Subcutaneous adipose tissue (tissue), 4 donors: ENCODE results near the gene TM7SF3. TPM values are rescaled to one million over a fixed set of nuclear protein-coding genes. Genes with fewer than 3 reads are reported as not detected.

Experiments
- total RNA-seq, 4 donors: library from RNA; depleted of rRNA; stranded (reverse); fragments of >200 nt; gene quantifications; one replicate each; pipeline ENCODE4 v1.1.0, GENCODE V29; 2016
- TF ChIP-seq, protein P1 (sequence below): fragments of 450-650 bp; IDR thresholded peaks from one replicate; pipeline ENCODE4 v1.5.1; 2016; ENCODE audit warnings: low read depth, mild to moderate bottlenecking, control low read depth, antibody characterized with exemption, moderate library complexity

The TM7SF3 gene
- total RNA-seq, 4 donors from 2014 or later: 36.8 to 49.5 (median 44.1) TPM

DNA sequence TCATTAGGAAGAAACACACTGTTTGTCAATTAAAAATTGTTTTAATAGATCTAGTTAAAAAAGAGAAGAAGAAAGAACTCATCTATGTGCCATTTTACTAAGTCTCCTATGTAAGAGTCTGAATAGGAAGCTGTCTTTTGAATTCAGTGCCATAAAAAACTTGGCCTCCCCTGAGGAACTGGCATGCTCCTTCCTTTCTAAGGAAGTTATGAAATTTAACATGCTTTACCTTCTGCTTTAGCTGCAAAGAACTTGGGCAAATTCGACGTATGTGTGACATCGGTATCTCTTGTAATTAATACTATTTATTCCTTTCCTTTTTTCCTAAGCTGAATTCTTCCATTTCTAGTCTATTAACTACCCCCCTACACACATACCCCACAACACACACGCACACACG, 12.5 kb downstream of the TM7SF3 start:
- TF ChIP-seq, protein P1, sequence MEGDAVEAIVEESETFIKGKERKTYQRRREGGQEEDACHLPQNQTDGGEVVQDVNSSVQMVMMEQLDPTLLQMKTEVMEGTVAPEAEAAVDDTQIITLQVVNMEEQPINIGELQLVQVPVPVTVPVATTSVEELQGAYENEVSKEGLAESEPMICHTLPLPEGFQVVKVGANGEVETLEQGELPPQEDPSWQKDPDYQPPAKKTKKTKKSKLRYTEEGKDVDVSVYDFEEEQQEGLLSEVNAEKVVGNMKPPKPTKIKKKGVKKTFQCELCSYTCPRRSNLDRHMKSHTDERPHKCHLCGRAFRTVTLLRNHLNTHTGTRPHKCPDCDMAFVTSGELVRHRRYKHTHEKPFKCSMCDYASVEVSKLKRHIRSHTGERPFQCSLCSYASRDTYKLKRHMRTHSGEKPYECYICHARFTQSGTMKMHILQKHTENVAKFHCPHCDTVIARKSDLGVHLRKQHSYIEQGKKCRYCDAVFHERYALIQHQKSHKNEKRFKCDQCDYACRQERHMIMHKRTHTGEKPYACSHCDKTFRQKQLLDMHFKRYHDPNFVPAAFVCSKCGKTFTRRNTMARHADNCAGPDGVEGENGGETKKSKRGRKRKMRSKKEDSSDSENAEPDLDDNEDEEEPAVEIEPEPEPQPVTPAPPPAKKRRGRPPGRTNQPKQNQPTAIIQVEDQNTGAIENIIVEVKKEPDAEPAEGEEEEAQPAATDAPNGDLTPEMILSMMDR: no peak

DNA sequence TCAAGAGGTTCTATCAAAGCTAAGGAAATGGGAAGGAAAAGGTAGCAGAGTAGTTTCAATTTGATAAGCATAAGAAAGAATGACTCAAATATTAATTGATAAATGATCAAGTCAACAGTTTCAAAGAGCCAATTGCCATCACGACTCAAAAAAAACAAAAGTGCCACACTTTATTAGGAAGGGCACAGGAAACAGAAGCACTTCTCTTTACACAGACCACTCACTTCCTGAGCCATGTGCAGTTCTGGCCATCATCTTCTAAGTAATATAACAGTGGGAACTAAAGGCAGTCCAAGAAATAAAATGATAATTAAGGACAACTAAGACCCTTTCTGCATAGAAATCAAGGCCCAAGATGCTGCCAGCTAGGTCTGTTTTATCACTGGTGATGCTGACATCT, 13.2 kb downstream of the TM7SF3 start:
- TF ChIP-seq, protein P1: no peak

DNA sequence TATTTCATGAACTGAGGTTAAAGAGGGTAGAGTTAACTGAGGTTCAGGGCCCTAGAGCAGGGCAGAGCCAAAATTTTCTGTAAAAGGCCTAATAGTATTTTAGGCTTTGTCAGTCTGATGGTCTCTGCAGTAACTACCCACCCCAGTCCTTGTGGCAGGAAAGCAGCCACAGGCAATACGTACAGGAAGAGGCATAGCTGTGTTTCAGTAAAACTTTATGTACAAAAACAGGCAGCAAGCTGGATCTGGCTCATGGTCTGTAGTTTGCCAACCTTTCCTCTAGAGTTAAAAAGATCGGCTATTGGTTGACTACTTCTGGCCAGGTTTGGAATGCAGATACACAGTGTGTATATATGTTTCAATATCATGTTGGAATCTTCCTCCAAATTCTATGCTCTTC, 17.2 kb downstream of the TM7SF3 start:
- TF ChIP-seq, protein P1: no peak

DNA sequence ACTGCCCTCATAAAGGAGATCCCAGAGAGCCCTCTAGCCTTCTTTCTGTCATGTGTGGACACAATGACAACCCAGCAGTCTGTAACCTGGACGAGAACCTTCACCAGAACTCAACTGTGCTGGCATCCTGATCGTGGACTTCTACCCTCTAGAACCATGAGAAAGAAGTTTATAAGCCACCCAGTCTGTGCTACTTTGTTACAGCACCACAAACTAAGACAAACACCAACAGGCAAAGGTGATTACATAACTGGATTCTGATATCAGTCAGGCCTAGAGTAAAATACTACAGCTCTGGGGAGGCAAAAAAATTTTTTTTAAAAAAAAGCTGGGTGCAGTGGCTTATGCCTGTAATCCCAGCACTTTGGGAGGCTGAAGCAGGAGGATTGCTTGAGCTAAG, 18.5 kb downstream of the TM7SF3 start:
- TF ChIP-seq, protein P1: no peak

DNA sequence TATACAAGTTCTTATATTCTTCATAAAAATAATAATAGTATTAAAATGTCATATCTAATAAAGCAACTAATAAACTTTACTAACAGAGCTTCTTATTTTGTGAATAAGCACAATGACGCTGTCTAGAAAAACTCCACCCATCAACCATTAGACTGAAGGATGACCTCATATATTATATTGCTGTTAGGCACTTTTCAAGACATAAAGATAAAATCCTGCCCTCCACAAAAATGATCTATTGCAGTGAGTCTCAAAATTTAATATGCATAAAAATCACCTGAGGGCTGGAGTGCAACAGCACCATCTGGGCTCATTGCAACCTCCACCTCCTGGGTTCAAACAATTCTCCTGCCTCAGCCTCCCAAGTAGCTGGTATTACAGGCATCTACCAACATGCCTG, 20.1 kb downstream of the TM7SF3 start:
- TF ChIP-seq, protein P1: no peak

DNA sequence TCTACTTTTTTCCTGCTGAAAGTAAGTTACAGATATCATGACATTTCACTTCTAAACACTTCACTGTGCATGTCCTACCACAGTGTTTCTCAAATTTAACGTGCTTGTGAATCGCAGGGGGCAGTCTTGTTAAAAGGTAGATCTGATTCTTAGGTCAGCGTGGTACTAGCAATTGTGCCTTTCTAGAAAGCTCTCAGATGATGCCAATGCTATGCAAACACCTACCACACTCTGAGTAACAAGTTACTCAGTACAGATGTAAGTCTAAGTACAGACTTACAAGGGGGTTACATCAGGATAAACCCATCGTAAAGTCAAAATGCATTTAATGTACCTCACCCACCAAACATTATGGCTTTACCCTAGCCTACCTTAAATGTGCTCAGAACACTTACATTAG, 22.4 kb downstream of the TM7SF3 start:
- TF ChIP-seq, protein P1: no peak

DNA sequence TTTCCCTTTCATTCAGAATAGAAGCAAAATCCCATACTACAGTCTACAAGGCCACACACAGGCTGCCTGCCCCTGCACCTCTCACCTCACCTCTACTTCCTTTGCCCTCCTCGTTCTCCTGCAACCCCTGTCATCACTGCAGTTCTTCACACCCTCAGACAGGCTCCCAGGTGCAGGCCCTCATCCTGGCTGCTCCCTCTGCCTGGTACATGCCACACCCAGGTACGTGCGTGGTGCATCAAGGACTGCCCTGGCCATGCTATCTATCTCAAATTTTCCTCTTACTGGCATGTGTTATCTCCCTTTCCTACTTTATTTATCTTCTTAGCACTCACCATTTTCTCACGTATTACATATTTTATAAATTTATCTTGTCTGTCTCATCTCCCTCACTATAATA, 24.3 kb downstream of the TM7SF3 start:
- TF ChIP-seq, protein P1: no peak

DNA sequence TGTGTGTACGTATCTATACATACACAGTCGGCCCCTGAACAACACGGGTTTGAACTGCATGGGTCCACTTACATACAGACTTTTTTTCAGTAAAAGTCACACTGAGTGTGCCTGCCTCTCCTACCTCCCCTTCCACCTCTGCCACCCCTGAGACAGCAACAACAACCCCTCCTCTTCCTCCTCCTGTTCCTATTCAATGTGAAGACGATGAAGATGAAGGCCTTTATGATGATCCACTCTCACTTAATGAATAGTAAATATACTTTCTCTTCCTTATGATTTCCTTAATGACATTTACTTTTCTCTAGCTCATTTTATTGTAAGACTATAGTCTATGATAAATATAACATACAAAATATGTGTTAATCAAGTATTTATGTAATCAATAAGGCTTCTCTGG, 25.5 kb downstream of the TM7SF3 start:
- TF ChIP-seq, protein P1: no peak
